HG03469 (cell line): Measurements from ENCODE around the gene RAB6B.
A peak's percentile ranks its signal among the peaks of the same experiment; 100 is the strongest.
"Not testable (repeated sequence)": the region's sequence is repeated elsewhere in the genome, so short reads cannot be mapped to it uniquely, and the experiment has no call there.

ENCODE experiments used
- ATAC-seq: cut with Tn5 transposase; IDR thresholded peaks from one replicate; pipeline ENCODE4 v1.9.1; 2021; ENCODE audit warnings: mild to moderate bottlenecking, moderate library complexity, moderate number of reproducible peaks; ENCODE audit not compliant: unreplicated experiment

The RAB6B gene

DNA sequence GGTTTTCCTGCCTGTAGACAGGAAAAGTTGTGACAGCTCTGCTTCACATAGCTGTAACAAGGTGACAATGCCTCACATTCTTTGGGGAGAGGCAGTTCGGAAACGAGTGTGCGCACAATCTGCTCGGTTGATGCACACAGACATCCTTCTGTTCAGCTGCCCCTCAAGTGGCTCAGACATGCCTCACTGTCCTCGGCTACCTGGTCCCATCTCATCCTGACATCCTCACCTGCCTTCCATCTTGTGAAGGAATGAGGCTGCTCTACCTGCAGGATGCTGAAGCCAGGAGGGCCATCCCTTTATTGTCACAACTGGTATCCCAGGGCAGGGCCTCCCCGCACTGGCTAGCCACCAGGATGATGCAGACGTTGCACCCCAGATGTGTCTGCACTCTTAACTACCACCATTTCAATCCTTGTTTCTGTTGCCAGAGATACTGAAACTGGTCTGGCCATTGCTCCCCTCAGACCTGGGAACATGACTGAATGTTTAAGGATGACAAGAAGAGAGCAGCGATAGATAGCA is 70.7 kb downstream of the RAB6B start:
- ATAC-seq = no peak

- ATAC-seq = no peak
Observed at GRCh38 chr3:133821767-133822638, 73.7 kb downstream of the RAB6B start.

- ATAC-seq = no peak
Observed at GRCh38 chr3:133820889-133821675, 74.6 kb downstream of the RAB6B start.

DNA sequence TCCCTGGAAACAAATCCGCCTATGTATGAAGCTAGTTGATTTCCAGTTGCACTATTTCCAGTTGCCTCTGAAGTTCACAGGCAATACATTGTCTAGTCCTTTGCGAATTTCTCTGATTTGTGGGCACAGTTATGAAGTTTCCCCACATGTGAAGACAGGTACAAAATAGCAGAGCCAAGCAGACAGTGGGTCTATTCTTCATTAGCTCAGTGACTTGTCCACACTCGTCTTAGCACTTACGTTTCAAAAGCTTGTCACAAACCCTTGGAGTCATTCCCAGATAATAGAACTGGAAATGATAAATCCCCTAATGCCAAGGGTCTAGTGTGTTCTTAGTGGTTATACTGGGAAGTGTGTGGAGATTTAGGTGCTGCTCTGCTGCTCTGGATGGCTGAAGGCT is 75.6 kb downstream of the RAB6B start:
- ATAC-seq = no peak

GRCh38 chr3:133815386-133815785 is 80.3 kb downstream of the RAB6B start:
- no peak for ATAC-seq

DNA sequence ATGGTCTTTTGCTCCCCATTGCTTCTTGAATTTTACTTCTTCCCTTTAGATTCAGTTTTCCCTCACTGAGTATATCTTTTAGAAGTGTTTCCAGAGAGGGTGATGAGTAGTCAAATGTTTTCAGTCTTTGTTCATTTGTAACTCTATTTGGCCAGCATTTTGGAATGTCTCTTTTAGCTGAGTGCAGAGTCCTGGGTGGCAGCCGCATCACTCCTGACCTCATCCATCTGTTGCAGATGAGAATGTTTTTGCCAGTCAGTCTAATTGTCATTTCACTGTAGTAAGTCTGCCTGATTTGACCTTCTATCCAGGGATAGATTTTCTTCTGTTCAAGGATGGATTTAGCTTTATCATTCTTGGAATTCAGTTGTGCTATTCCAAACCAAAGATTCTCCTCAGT is 82.8 kb downstream of the RAB6B start:
- ATAC-seq = no peak

GRCh38 chr3:133805702-133806475 is 89.8 kb downstream of the RAB6B start, which contains the start of gene SRPRB:
Gene SRPRB (plus strand): TSS chr3:133805815. CDS start chr3:133805849, 34 bp downstream.
- ATAC-seq = peak; percentile 93

- no peak for ATAC-seq
Observed at GRCh38 chr3:133805384-133805701, 90.3 kb downstream of the RAB6B start.

- no peak for ATAC-seq
Observed at GRCh38 chr3:133804896-133805295, 90.8 kb downstream of the RAB6B start.

- no peak for ATAC-seq
Observed at GRCh38 chr3:133803469-133803868, 92.2 kb downstream of the RAB6B start.

DNA sequence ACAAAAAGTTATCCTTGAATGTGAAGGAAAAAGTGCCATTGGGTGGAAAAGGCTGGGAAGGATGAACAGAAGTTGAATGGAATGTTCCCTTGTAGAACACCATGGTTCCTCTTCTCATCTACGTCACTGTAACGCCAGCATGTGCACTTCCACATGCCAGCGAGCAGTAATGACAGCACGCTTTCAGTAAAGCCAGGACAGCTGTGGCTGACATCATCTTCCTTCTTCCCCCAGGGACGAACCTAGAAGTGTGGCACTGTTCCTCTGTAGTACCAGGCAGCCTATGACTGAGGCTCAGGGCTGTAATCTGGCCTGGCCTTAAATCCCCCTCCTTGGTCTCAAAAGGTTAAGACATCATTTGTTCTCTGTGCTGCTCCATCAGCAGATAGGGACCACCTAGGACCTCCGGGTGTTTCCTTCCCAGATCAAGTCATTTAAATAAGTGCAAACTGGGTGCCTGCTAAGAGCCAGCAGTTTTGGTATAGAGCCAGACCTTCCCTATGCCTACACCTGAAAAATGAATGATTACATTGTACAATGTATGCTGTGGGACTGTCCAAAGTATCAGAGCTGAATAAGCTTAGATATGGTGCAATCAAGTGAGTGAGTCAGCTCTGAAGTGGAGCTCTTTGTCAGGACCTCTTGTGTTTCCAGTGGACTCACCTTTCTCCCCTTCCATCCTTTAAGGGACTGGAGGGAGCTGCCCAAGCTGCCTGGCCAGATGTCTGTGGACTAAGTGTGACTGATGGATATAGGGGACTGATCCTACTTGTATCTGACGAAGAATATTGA is 95.7 kb downstream of the RAB6B start:
- ATAC-seq = no peak

GRCh38 chr3:133797396-133798105 is 98.1 kb downstream of the RAB6B start:
- ATAC-seq = no peak

GRCh38 chr3:133792171-133792763 is 103.4 kb downstream of the RAB6B start:
- ATAC-seq = no peak

GRCh38 chr3:133788024-133788423 is 107.7 kb downstream of the RAB6B start:
- no peak for ATAC-seq

GRCh38 chr3:133783762-133784161 is 111.9 kb downstream of the RAB6B start:
- no peak for ATAC-seq

- no peak for ATAC-seq
Observed at GRCh38 chr3:133782454-133782853, 113.2 kb downstream of the RAB6B start.

GRCh38 chr3:133781570-133781969 is 114.1 kb downstream of the RAB6B start:
- ATAC-seq = no peak

GRCh38 chr3:133780756-133781155 is 114.9 kb downstream of the RAB6B start:
- not testable (repeated sequence) for ATAC-seq

DNA sequence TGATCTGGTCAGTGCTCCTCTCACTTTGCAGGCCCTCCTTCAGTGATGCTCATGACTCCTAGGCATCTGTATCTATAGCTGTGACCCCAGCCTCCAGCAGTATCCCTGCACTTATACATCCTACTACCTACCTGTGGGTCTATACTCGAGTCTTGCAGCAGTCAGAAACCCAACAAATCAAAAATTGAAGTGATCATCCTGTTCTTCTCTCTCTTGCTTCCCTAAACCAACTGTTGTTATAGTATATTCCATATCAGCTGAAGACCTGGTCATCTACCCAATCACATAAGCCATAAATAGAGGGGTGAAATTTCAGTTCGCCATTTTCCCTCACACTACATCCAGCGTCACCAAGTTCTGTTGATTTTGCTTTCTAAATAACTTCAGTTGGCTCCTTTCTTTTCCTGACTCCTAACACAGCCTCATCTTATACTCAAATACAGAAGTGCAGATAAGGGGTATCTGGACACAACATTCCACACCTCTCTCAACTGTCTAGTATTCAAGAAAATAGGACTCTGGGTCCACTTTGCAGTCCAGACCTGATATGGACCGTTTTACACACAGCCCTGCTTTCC is 116.0 kb downstream of the RAB6B start:
- no peak for ATAC-seq
